Upper lobe of left lung (tissue), 6 donors: Measurements from ENCODE around the gene ZNRF4. TPM values are rescaled to one million over a fixed set of nuclear protein-coding genes. Genes with fewer than 3 reads are reported as not detected.

Experiments
- ATAC-seq, 2 donors: fragments of 200-7000 bp; cut with Tn5 transposase; one replicate each; pipeline ENCODE4 v1.9.1; 2022; ENCODE audit warnings: mild to moderate bottlenecking in 2 of 2, moderate library complexity in 2 of 2; ENCODE audit not compliant: low FRiP score in 2 of 2
- DNase-seq, 2 donors: peaks; one replicate each; pipeline ENCODE4 v3.0.0-alpha.2; 2019 to 2020
- H3K27ac ChIP-seq, 4 donors: fragments of 200-600 bp; sonication (generic); one replicate each; pipeline ENCODE4 v1.5.1; 2016 to 2019
- H3K27me3 ChIP-seq, 4 donors: fragments of 200-600 bp; sonication (generic); one replicate each; pipeline ENCODE4 v1.5.1; 2017 to 2019
- H3K36me3 ChIP-seq, 4 donors: fragments of 200-600 bp; sonication (generic); one replicate each; pipeline ENCODE4 v1.5.1; 2016 to 2019
- H3K4me1 ChIP-seq, 4 donors: fragments of 200-600 bp; sonication (generic); one replicate each; pipeline ENCODE4 v1.5.1; 2018 to 2019
- H3K4me3 ChIP-seq, 4 donors: fragments of 200-600 bp; sonication (generic); one replicate each; pipeline ENCODE4 v1.5.1; 2017 to 2019; ENCODE audit warnings: mild to moderate bottlenecking in 2 of 4, moderate library complexity in 1 of 4
- H3K9me3 ChIP-seq, 4 donors: fragments of 200-600 bp; sonication (generic); one replicate each; pipeline ENCODE4 v1.5.1; 2018 to 2019
- CTCF ChIP-seq, 6 experiments: fragments of 450-650 bp in 4 of 6; fragments of 200-600 bp in 2 of 6; sonication (generic) in 2 of 6; IDR thresholded peaks; one replicate each; pipeline ENCODE4 v1.5.1; 2016 to 2019; ENCODE audit warnings: antibody characterized with exemption in 6 of 6
- EP300 ChIP-seq, 4 donors: sonication (generic); formaldehyde crosslinking; IDR thresholded peaks; one replicate each; pipeline ENCODE4 v1.5.1; 2017; ENCODE audit warnings: antibody characterized with exemption in 4 of 4, control low read depth in 2 of 4
- POLR2A ChIP-seq, 4 donors: fragments of 450-650 bp; IDR thresholded peaks; one replicate each; pipeline ENCODE4 v1.5.1; 2016 to 2017; ENCODE audit warnings: antibody characterized with exemption in 4 of 4, mild to moderate bottlenecking in 2 of 4
- POLR2AphosphoS5 ChIP-seq, 2 donors: sonication (generic); formaldehyde crosslinking; IDR thresholded peaks; one replicate each; pipeline ENCODE4 v1.5.1; 2017; ENCODE audit warnings: antibody characterized with exemption in 2 of 2
- WGBS, 2 donors: methylation state at CpG; one replicate each; pipeline ENCODE4 v1.1.5; 2017 to 2018; 5-methylcytosine and 5-hydroxymethylcytosine counted together
- total RNA-seq, 6 donors: library from RNA; depleted of rRNA in 4 of 6; stranded (reverse); fragments of >200 nt in 4 of 6; gene quantifications; one replicate each; pipeline versions ENCODE4 v1.1.0 to v1.2.1, GENCODE V29; 2016 to 2021
- donor health status: DM: no; HTN: no; CAD: no; lungs with moderate emphysema.
- donor health status: DM: no; HTN: yes; CAD: no; lungs with severe emphysema.

Gene ZNRF4
- total RNA-seq, 6 donors from 2014 or later, result not detected

GRCh38 chr19:5489551-5489950 is 34.3 kb downstream of the ZNRF4 start:
- ATAC-seq (no peak), DNase-seq (no peak)
- H3K36me3 ChIP-seq, result no peaks in the 10 kb centered on the region
- TF ChIP-seq CTCF (IDR thresholded peaks at IDR 0.05) (no peak), POLR2AphosphoS5 (IDR thresholded peaks at IDR 0.05) (no peak), POLR2A (IDR thresholded peaks at IDR 0.05) (no peak), EP300 (IDR thresholded peaks at IDR 0.05) (no peak)
- peaks cover 0 to 8% (median 0%) of the 10 kb centered on the region in 4 donors for H3K4me1 ChIP-seq
- 50 to 62% methylated on average over 17 to 18 of the region's 18 CpGs for WGBS, 2 donors
- no peaks in the 10 kb centered on the region for H3K9me3 ChIP-seq
- peaks cover 0 to 10% (median 5%) of the 10 kb centered on the region in 4 donors for H3K27me3 ChIP-seq
- H3K27ac ChIP-seq, result no peak overlapping the region
- H3K4me3 ChIP-seq, result no peak overlapping the region

- ATAC-seq (no peak), DNase-seq (no peak)
- Histone ChIP-seq H3K27me3 (peaks cover 0 to 10% (median 5%) of the 10 kb centered on the region in 4 donors), H3K4me1 (peaks cover 0 to 8% (median 0%) of the 10 kb centered on the region in 4 donors), H3K27ac (no peak overlapping the region), H3K9me3 (no peaks in the 10 kb centered on the region), H3K36me3 (no peaks in the 10 kb centered on the region), H3K4me3 (no peak overlapping the region)
- TF ChIP-seq CTCF (IDR thresholded peaks at IDR 0.05), result no peak
- 92 to 95% methylated on average over 12 of the region's 12 CpGs for WGBS, 2 donors
These were observed 36.3 kb downstream of the ZNRF4 start for GRCh38 chr19:5491565-5491964.

GRCh38 chr19:5492281-5492634 is 37.0 kb downstream of the ZNRF4 start:
- Histone ChIP-seq H3K4me1 (peaks cover 0 to 8% (median 0%) of the 10 kb centered on the region in 4 donors), H3K36me3 (no peaks in the 10 kb centered on the region), H3K4me3 (no peak overlapping the region), H3K27me3 (peaks cover 0 to 10% (median 5%) of the 10 kb centered on the region in 4 donors), H3K27ac (no peak overlapping the region), H3K9me3 (no peaks in the 10 kb centered on the region)
- 34 to 59% methylated on average over 7 to 8 of the region's 8 CpGs for WGBS, 2 donors
- no peak for DNase-seq
- TF ChIP-seq EP300 (IDR thresholded peaks at IDR 0.05), result no peak
- no peak for ATAC-seq

GRCh38 chr19:5492635-5493409 is 37.6 kb downstream of the ZNRF4 start:
- DNase-seq (peak in 1 of 2 donors; percentile 60), ATAC-seq (no peak)
- H3K27me3 ChIP-seq, result peaks cover 0 to 10% (median 5%) of the 10 kb centered on the region in 4 donors
- 8% methylated on average over 30 to 31 of the region's 31 CpGs for WGBS, 2 donors
- no peaks in the 10 kb centered on the region for H3K36me3 ChIP-seq
- H3K4me3 ChIP-seq, result no peak overlapping the region
- H3K4me1 ChIP-seq, result peaks cover 0 to 8% (median 0%) of the 10 kb centered on the region in 4 donors
- H3K27ac ChIP-seq, result no peak overlapping the region
- TF ChIP-seq EP300 (IDR thresholded peaks at IDR 0.05) (no peak), POLR2AphosphoS5 (IDR thresholded peaks at IDR 0.05) (no peak), POLR2A (IDR thresholded peaks at IDR 0.05) (no peak), CTCF (IDR thresholded peaks at IDR 0.05) (no peak)
- no peaks in the 10 kb centered on the region for H3K9me3 ChIP-seq

- Histone ChIP-seq H3K4me1 (peaks cover 0 to 8% (median 0%) of the 10 kb centered on the region in 4 donors), H3K27me3 (peaks cover 0 to 14% (median 5%) of the 10 kb centered on the region in 4 donors), H3K27ac (no peak overlapping the region), H3K4me3 (no peak overlapping the region), H3K9me3 (no peaks in the 10 kb centered on the region), H3K36me3 (no peaks in the 10 kb centered on the region)
- WGBS, 2 donors, result 28 to 30% methylated on average over 11 of the region's 11 CpGs
- ATAC-seq (no peak), DNase-seq (no peak)
- TF ChIP-seq POLR2A (IDR thresholded peaks at IDR 0.05), result no peak
- no peak for TF ChIP-seq CTCF (IDR thresholded peaks at IDR 0.05)
- TF ChIP-seq POLR2AphosphoS5 (IDR thresholded peaks at IDR 0.05), result no peak
- no peak for TF ChIP-seq EP300 (IDR thresholded peaks at IDR 0.05)
These were observed 39.6 kb downstream of the ZNRF4 start for GRCh38 chr19:5494773-5495172.
